Measurements from ENCODE around the gene KRT5.

Gene KRT5

DNA sequence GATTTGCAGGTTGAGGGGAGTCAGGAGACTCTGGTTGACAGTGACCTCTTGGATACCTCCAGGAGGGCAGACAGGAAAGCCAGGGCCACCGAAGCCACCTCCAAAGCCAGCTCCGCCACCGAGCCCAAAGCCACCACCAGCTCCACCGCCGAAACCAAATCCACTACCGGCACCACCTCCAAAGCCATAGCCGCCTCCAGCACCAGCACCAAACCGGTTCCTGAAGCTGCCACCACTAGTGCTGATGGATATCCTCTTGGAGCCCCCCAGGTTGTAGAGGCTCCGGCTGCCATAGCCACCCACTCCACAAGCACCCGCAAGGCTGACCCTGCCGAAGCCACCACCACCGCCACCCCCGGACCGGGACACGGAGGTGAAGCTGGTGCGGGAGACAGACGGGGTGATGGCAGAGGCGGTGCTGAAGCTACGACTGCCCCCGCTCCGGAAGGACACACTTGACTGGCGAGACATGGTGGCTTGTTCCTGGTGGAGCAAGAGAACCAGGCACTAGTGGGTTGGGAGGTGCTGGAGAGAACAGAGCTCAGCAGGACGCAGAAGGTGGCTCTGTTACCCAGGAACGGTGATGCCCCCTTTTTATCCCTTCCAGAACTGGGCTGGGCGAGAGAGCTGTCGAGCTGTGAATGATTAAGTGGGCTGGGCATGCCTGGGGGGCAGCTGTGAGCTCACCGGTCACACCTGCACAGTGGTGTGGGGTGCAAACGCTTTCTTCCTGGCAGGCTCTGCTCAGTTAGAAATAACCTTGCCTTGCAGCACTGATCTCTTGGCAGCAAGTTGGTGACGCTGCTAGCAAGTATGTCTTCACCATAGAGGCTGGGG lies at the start of gene KRT5:
TSS of gene KRT5 (minus strand) at position 569 of the 837 bp plus-strand sequence. CDS start at position 471, 98 bp downstream.
- no peak for DNase-seq

DNA sequence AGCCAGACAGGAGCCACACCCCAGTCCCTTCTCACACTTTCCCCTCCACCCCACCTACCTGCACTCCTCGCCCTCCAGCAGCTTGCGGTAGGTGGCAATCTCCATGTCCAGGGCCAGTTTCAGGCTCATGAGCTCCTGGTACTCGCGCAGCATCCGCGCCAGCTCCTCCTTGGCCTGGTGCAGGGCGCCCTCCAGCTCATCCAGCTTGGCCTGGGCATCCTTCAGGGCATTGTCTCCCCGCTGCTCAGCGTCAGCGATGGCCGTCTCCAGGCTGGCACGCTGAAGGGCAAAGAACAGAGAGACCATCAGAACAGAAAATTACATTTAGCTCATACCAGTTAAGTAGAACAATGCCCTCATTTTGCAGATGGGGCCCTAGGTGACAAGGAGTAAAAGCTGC lies 47.9 kb upstream of the KRT5 start:
- DNase-seq, result no peak

DNA sequence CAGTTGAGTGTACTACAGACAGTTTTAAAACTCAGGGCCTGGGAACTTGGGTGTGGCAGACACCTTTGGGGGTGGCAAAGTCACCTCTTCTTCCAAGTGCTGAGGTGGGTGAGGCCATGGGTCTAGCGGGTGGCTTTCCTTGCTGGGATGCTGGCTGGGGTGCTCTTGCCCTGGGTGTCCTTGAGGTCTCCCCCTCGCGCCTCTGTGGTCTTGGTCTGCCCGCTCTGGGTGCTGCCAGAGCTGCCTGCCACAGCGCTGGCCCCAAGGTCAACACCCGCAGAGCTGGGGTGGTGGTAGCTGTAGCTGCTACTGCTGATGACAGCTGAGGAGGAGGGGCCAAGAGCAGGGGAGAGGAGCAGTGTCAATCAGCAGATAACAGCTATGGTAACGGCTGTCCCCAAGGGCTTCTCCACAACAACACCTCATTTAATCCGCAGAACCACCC lies 46.7 kb upstream of the KRT5 start:
- DNase-seq, result no peak

DNA sequence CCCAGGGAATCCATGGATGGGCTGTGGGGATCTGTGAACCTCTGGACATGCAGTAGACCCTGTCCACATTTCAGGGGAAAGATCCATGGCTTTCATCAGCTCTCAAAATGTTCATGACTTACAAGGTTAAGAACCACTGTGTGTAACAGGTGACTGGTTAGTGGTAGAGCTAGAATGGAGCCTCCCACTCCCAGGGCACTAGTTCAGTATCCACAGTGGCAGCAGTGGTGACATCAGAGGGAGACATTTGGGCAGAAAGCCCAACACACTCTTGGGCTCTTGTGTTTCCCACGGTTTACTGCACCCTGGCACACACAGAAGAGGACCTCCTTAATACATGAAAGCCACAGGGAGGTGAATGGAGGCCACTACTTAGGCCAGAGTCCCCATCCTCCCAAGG lies 44.4 kb upstream of the KRT5 start:
- no peak for DNase-seq

DNA sequence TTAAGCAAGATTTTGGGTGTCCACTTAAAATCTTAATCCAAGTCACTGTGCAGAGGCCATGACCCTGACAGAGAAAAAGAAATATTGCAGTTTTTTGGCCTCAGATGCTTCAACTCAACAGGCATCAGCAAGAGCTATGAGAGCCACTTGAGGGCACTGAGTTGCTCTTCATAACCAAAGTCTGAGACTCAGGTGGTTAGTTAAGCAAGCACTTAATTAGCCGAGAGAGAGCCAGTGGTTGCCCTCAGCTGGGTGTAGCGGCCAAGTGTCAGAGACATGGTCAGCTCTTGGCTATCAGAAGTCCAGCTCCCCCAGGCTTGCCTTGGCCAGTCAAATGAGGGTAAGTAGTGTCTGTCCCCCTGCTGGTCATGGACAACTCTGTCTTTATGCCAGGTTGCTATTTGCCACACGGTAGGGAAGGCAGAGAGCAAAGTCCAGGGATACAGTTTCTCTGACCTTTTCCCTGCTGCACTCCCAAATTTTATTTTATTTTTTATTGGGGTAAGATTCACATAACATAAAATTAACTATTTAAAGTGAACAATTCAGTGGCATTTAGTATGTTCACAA lies 41.8 kb upstream of the KRT5 start:
- DNase-seq, result no peak

DNA sequence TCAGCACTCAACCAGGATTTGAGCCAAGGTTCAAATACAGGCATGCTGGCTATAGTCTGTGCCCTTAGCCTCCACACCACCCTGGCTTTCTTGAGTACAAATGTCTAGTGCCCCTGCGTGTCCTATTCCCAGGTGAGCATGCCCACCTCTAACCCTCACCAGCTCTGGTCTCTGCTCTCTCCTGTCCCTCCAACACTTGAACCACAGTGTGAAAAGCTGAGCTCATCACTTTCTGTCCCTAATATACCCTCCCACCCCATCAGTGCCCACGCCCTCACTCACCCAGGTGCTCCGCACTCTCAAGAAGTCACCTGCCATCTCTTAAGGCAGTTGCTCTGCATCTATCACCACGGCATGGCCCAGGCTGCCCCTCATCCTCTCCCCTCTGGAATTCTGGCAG lies 39.8 kb upstream of the KRT5 start:
- no peak for DNase-seq

DNA sequence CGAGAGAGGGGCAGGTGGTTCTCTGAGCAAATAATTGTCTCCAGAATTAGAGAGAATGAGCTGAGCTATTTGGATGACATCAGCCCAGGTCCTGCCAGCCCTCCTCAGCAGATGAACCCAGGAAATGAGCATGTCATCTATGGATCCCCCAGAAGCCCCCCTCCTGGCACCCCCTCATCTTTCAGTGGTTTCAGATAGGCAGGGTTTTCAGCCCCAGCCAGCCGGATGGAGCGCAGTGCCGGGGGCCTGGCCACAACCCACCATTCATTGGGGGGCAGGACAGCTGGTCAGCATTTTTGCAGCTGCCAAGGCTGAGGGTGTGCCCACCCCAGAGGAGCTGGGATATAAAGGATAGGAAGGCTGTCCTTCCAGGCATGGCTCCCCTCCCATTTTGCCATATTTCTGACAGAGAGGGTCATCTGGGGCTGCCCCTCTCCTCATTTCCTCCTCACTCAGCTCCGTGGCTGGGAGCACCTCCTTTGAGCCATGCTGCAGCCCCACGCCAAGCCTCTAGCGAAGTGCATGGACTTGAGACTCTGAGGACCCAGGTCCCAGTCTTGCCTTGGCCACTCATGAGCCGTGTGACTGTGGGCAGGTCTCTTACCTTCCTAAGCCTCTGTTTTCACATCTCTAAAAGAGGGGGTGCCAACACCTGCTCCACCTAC lies 38.7 kb upstream of the KRT5 start:
- DNase-seq, result peak; percentile 35

DNA sequence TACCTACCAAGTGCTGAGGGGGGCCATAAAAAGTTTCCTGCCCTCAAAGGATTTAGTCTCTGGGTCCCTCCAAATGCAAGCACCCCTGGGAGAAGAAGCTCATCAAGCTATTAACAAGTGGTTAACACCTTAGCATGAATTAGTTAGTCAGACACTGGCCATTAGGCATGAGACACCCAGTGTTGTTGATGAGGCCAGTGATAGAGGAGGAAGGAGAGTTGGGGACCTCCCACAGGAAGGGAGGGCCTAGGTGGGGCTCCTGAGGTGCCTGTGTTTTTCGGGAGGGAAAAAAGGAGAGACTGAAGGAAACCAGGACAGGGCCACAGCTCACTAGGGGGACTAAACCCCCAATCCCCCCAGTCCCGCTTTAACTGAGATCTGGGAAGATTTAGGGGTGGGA lies 37.3 kb upstream of the KRT5 start:
- no peak for DNase-seq

DNA sequence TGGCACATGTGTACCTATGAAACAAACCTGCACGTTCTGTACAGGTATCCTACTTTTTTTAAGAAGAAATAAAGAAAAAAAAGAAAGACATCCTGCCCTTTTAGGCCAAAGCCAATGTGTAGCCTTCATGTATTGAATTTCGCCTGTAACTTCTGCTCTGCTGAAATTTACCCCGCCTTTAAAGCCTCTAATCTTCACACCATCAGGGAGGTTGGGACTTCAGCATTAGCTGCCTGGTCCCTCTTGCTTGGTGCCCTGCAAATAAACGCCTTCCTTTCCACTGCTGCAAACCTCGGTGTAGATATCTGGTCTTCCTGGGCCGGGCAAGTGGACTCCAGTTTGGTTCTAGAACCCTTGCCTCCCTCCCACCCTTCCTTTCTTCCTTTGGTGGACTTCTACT lies 35.4 kb upstream of the KRT5 start:
- DNase-seq, result no peak

DNA sequence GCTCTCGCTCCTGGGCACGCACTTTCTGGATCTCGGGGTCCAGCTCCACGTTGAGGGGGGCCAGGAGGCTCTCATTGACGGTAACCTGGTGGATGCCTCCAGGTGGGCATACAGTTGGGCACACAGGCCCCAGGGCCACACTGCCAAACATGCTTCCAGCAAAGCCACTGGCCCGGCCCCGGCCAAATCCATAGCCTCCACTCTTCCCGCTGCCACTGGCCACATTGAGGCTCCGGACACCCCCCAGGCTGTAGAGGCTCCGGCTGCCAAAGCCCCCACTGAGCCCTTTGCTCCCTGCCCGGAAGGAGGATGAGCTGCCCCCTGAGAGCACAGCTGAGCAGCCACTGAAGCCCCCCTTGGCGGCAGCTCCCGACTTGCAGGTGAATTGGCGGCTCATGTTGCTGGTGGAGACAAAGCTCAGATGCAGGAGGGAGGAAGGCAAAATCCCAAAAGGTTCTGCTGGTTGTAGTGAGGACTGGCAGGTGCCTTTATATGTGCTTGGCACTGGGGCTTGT lies 32.5 kb upstream of the KRT5 start, which contains the start of gene KRT71:
TSS of gene KRT71 (minus strand) at position 465 of the 515 bp plus-strand sequence. CDS start at position 397, 68 bp downstream.
- no peak for DNase-seq

DNA sequence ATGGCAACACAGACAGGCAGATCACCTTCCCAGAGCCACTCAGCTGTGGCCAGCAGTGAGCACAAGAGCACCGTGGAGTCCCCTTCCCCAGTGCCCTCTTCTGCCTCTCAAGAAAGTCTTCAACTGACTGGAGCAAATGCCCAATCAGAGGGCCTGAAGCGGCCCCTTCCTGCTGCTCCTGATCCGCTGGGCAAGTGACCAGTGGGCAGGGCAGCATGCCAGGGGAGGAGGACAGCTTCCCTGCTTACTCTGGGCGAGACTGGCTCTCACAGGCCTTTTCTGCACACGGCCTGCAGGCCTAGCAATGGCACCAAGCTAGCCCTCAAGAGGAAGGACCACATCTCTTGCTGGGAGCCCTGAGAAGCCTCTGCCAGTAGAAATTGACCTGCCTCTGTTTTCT lies 31.9 kb upstream of the KRT5 start:
- no peak for DNase-seq

DNA sequence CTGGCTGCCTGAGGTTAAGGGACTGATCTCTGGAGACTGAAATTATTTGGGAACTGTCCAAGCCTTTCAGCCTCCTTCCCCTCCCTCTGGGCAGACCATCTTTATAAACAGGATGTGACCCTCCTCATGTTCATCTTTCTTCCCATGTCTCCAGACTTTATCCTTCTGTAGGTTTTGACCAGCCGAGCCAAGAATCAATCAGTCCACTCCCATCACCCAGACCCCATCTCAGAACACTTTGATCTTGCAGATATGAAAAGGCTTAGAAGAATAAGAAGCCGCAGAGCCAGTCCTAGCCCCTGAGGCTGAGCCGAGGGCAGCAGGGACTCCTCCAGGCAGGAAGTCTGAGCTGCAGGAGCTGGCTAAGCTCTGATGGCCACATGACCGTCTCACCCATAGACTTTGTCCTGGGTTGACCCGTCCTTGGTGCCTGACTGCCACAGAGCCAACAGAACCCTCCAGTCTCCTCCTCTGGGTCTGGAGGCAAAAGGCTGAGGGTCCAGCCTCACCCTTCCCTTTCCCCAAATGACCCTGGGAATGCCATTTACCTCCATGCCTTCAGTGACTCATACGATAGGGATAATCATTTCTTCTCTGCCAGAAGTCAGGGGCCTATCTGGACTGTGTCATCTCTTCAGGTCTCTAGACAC lies 31.1 kb upstream of the KRT5 start:
- no peak for DNase-seq

DNA sequence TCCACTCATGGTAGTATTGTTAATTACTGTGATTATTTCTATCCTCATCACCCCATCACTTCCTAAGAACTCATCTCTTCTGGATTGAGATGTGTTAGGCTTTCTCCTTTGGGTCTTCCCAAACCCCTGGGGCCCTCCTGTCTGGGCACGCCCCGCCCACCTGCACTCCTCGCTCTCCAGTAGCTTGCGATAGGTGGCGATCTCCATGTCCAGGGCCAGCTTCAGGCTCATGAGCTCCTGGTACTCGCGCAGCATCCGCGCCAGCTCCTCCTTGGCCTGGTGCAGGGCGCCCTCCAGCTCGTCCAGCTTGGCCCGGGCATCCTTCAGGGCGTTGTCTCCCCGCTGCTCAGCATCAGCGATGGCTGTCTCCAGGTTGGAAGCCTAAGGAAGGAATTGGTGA lies 25.9 kb upstream of the KRT5 start:
- DNase-seq, result no peak

DNA sequence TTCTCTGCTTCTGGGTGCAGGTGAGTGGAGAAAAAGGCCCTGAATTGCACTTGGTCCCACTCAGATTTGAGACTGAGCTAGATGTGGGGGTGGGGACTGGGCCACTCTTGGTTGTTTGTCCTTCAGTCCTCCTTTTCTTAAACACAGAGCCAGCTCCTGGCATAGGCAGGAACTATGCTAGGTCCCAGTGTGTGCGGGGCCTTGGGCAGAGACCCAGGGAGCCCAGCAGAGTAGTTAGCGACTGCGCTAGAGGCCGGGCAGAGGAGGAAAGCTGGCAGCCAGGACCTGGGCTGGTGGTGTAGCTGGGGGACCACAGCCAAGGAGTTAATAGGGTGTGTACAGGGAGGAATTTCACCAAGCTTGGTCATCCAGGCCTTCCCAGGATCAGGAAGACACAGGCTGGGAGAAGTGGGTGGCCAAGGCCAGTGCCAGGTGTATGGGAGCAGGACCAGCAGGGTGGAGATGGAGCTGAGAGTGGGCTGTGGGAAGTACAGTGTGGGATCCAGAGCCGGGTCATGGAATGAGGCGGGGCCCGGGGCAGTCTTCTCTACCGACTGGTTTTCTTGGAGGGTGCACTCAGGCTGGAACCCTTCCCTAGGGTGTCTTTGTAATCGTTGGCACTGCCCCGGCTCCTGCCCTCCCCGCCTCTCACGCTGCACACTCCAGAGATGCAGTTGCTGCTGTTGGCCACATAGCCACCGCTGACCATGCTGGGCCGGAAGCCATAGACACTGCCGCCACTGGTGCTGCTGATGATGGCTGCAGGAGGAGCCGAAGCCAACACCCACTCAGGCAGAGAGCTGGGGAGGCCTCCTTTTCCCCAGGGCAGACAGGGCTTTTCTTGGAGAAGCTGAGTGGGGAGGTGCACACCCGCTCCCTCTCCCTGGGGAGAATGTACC lies 24.0 kb upstream of the KRT5 start:
- DNase-seq, result no peak

DNA sequence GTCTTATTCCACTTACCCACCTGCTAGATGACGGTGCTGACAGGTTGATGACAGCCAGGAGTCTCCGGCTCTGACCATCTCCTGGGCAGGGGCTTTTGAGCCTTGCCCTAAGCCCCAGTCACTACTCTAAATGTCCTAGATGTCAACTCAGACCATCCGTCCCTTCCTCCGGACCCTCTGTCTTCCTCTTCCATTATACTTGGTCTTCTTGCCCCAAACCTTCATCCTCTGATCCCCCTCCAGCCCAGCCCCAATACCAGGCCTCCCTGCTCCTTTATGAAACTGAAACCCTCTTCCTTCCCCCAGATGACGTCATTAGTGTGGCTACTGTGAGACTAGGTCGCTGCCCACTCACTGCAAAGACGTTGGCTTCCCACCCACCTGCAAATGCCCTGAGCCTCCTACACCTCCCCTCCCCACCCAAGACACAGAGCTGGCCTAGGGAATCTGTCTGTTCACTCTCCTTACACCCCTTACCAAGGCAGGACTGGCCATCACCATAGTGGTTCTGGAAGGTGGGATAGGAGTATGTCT lies 22.7 kb upstream of the KRT5 start:
- no peak for DNase-seq

DNA sequence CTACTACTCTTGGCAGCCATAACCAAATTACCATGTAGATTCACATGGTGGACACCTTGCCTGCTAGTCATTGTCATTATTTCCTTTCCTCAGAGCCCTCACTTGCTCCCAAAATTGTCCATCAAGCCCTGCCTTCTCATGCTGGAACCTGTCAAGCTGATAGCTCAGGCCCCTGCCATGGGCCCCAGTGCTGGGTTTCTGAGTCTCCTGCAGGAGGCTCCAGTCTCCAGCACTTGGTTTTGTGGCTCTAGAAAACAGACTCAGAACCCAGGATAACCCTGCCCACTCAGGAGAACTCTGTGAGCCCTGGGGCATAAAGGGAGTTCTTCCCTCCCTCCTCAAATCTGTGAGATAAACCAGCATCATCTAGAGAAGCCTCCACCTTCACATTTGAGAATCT lies 22.0 kb upstream of the KRT5 start:
- no peak for DNase-seq

DNA sequence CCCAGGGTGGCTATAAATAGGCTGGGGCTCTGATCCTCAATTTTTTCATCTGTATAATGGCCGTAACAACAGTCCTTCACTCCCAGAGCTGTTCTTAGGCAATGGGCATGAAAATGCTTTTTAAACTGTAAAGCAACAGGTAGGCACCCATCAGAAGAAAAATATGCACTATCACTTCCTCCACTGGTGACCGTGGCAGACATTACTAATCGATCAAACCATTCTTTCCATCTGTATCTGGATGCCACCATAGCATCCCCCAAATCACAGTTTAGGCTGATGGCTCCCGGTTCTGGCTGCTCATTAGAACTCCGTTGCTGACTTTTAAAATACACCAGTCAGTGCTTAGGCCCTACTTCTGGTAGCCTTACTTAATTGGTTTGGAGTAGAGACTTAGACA lies 21.5 kb upstream of the KRT5 start:
- no peak for DNase-seq

DNA sequence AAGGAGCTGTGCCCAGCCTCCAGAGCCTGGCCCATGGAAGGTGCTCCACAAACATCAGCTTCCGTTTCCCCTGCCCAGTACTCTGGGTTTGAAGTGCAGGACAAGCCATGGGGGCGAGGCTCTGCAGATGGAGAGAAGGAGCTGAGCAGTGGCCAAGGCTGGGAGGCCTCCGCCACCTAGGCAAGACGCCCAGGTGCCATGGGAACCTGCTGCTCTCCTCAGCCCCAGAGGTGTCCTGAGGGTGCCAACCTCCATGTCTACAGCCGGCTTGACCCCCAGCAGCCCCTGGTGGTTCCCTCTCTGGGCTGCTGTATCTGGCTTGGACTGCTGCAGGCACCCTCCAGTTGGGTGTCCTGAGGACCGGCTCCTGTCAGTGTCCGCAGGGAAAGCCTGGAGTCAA lies 20.3 kb upstream of the KRT5 start:
- no peak for DNase-seq

DNA sequence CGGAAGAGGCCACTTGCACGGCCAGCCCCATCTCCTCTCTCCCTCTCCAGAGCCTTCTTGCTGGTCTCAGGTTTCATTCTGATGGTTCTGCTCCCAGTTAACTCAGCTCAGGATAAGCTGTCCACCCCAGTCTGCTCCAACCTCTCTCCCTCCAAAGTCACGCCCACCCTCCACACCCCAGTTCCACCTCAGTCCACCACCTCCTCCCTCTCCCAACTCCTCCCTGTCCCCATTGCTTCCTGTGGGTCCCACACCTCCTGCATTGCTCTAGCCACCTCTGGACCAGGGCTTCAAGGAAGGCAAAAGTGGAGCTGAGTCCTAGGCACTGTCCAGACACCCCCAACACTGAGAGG lies 19.6 kb upstream of the KRT5 start:
- DNase-seq, result no peak

DNA sequence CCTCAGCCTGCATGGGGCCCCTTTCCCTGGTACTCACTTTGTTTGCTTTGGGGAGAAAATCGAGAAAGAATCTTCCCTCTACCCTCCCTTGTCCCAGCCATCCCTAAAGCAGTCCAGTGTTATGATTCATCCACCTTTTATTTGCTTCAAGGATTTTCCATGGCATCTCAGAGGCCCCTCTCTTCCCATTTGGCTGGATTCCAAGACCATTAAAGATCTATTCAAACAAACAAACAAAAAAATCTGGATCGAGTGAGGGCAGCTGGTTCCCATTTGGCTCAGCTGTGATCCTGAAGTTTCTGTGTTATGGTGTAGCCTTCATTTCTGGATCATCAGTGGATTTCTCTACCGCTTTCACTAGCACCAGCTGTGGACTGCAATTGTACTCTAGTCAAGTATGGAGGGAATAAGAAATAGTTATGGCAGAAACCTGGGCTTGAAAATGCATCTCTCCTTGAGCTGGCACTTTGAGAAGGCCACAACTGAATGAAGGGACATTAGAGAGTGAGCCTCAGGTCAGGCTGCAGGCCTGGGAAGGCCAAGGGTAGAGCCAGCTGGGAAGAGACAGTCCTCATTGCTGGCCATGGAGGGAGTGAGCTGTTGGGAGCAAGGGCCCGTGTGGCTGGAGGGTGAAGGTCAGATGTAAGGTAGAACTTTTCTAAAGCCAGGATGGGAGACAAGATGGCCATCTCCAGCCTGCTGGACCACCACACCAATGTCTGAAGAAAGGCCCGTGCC lies 19.1 kb upstream of the KRT5 start:
- peak; percentile 52 for DNase-seq

DNA sequence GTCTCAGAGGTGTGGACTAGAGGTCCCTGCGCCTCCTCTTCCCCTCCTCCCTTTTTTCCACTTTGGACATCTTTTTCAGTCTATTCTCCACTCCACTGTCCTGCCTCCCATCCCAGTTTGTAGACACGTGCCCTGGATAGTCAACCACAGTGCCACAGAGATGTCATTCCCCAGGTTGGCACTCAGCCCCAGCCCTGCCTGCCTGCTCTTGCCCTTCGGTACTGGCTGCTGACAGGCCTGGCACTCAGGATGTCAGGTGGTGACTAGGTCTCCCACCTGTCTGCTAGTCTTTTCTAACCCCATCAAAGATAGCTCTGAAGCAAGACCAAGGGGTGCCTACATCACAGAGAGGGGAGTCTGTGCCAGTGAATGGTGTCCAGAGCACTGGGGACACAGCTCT lies 16.9 kb upstream of the KRT5 start:
- DNase-seq, result no peak
